ENCODE measurements around the gene ACOT7.

The ACOT7 gene

DNA sequence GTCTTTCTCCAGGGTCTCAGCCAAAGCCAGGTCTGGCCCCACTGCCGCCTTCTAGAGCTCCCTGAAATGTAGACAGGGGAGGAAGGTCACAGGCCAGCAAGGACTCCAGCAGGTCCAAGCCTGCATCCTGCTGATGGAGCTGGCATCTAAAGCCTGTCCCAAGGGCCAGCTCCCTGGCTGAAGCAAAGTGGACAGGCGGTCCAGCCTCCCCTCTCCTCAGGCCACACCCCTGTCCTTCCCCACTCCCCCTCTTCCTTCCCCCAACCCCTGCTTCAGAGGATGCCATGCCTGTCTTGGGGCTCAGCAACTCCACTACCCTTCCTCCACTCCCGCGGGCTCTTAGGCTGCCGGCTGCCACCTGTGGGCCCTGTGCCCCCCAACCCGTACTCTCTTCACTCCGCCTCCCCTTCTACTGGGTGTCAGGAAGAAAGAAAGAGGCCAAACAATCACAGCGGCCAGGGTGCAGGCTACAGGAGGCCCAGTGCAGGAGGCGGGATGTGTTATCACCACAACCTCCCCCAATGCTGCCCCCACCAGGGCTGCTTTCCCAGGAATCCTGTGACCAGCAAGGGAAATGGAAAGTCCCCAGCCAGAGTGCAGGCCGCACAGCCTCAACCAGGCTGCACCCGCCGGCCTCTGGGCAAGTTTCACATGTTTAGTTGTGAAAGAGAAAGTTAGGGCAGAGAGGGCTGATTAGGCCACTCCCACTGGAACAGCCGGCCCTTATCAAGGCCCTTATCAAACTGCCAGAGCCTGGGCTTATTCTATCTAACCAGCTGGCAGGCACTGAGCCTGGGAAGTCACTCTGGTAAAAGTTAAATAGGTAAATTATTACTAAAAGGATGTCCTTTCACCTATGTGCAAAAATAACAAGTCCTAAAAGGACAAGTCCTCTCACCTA is 34.1 kb downstream of the ACOT7 start:
- no peak for DNase-seq

- DNase-seq, result no peak
Observed at GRCh38 chr1:6358757-6359201, 34.8 kb downstream of the ACOT7 start.

DNA sequence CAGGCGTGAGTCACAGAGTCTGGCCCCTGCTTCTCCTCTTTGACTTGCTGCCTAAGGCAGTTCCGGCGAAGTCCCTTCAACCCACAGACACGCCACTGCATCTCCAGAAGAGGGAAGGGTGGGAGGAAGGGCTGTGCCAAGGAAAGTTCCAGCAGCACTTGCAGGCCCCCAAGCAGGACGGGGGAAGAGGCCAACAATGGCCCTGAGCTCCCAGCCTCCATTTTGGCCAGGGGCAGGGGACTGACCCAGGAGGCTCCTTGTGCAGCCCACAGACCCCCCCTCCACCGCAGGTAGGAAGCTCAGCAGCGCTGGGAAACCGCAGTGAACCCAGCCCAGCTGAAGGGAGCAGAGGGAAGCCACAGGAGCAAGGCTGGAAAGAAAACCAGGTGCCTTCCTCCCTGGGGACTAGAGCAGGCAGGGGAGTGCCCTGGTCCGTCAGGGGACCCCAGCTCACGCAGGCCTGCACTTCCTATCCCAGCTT is 35.4 kb downstream of the ACOT7 start:
- DNase-seq, result no peak

- DNase-seq, result no peak
Observed at GRCh38 chr1:6357243-6357936, 36.2 kb downstream of the ACOT7 start.

GRCh38 chr1:6355621-6356020 is 37.9 kb downstream of the ACOT7 start:
- DNase-seq, result no peak

DNA sequence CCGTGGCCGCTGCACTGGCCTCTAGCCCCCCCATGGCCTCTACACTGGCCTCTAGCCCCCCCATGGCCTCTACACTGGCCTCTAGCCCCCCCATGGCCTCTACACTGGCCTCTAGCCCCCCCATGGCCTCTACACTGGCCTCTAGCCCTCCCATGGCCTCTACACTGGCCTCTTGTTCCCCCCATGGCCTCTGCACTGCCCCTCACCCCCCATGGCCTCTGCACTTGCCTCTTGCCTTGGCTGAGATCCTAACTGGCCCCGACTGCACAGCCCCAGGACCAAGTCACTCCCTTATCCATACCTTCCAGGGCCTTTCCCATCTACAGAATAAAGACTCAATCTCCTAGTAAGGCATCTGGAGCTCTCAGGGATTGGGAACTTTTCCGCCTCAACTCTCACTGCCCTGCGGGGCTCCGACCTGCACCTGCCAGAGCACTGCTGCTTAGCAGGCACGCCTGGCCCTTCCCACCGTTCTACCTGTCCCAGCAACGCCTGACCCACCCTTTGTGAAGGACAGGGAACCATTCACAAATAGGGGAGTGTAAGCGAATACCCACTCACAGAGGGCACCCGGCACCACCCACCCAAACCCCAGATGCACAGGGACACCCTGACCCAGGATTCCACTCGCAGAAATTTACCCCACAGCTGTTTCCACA is 38.8 kb downstream of the ACOT7 start:
- no peak for DNase-seq

DNA sequence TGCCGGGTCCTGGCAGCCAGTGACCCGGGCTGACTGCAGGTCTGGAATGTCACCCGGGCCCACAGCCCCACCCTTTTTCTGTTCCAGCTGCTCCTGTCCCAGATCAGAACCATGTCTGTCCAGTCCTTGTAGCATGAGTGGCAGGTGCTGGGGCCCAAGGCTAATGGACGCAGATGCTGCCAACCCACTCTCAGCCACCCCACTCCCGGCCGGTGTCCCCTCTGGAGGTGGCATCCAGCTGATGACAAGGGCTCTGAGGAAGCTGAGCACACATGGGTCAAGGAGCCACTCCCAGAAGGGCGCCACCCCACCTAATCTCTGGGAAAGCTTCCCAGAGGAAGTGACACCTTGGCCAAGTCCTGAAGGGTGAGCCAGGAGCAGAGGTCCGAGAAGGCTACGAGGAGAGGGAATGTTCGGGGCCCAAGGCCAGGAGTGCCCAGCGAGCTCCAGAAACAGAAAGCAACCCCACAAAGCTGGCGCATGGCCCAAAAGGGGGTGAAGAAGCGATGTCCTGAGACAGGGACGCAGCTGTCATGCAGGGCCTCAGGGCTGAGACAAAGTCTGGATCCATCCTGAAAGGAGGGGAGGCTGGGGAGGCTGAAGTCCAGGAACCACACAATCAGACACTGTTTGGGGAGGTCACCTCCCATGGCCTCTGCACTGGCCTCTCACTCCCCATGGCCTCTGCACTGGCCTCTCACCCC is 39.5 kb downstream of the ACOT7 start:
- no peak for DNase-seq

- DNase-seq, result no peak
Observed at GRCh38 chr1:6353619-6353954, 40.0 kb downstream of the ACOT7 start.

- DNase-seq, result no peak
Observed at GRCh38 chr1:6352138-6352563, 41.4 kb downstream of the ACOT7 start.

- DNase-seq, result no peak
Observed at GRCh38 chr1:6351480-6352137, 42.0 kb downstream of the ACOT7 start.

DNA sequence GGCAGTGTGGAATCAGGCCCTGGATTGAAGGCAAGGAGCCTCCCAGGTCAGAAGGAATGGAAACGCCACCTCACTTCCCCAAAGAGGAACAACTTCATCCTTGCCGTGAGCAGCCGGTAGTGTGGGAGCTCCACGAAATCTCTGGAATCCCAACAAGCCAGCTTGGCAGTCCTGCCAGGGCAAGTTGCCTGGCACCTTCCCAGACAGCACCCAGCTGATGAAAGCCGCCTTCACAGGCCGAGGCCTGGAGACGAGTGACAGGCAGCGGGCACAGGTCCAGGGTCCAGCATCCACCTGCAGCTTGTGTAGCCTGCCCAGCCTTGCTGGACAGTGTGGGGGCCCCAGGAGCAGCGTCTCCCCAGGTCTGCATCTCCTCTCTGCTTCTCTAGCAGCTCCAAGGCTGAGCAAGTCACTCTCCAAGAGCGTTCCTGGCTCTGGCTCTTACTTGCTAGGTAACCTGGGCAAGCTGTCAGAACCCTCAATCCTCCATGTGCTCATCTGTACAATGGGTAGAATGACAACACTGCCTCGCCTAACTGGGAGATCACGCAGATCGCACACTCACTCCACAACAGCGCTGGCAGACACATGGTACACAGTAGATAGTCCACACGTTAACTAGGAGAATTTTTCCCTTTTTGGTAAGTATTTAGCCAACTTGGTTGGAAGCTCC is 43.0 kb downstream of the ACOT7 start:
- DNase-seq, result no peak

DNA sequence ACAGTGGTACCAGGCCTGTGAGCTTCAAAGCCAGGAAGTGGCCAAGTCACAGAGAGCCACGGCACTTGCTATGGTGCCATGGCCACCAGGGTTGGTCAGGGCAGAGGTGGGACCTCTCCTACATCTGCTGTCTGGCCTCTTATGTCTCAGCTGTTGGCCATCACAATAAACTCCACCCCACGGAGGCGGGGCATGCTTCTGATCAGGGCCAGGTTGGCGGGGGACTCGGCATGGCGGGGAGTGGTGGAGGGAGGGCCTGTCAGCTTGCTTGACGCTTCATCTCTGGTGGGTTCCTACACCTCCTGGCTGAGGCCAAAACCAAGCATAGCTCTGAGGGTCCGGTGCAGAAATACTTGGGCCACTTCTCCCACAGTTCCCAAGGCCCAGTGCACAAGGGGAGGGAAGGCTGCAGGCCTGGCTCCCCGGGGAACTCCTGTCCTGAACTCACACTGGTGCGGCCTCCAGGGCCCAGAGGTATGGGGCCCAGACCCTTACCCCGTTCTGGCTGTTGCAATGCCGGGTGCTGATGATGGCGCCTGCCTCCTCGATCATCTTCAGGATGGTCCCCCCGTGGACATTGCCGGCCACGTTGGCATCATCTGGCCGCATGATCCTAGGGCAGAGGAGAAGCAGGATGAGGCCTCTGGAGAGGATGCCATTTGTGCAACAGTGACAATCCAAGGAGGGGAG is 44.2 kb downstream of the ACOT7 start:
- DNase-seq, result no peak

DNA sequence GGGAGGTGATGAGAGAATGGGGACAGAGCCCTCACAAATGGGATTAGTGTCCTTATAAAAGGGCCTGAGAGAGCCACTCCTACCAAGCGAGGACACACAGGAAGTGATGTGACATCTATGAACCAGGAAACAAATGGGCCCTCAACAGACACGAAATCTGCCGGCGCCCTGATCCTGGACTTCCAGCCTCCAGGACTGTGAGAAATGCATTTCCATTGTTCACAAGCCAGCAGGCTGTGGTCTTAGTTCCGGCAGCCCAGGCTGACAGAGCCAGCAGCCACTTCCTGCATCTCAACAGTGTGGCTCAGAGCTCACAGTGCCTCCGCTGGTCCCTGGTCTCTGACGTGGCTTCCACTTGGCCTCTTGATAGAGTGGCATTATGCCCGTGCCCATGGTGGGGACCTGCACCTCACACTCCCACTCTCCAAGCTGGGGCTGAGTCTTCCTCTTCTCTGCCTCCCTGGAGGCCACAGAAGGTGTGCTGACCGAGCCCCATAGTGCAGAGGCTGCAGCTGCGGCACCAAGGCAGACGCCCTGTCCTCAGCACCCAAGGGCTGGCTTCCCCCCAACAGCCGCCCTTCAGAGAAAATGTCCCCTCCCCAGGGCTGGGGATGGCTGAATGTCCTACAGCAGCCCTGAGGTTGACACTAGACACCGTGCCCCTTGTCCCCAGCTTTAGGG is 44.9 kb downstream of the ACOT7 start:
- peak; percentile 43 for DNase-seq

DNA sequence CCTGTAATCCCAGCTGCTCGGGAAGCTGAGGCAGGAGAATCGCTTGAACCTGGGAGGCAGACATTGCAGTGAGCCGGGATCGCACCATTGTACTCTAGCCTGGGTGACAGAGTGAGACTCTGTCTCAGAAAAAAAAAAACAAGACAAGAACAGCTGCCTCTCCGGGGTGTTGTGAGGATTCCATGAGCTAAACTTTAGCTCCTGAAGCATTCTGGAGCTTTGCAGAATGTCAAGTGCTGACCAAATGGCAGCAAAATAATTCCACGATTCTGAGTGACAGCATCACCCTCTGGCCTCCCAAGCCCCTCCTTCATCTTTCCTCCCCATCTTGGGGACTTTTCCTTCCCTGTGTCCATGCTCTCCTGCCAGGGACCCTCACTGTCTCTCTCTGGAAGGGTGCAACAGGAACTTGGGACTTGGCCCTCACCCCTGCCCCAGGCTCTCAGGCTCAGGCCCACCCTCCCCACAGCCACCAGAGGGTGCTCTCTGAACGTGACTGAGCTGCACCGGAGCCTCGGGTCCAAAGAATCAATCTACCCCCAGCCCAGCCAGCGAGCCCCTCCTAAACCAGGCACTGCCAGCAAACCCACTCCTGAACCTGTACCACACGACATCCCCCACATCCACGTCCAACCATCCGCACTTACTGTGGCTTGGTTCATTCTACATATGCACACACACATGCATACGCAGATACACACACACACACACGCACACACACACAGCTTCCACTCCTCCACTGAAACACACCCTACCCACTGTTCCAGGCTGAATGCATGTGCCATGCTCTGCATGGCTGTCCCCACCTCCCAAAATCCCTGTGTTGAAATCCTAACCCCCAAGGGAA is 45.7 kb downstream of the ACOT7 start:
- DNase-seq, result no peak

DNA sequence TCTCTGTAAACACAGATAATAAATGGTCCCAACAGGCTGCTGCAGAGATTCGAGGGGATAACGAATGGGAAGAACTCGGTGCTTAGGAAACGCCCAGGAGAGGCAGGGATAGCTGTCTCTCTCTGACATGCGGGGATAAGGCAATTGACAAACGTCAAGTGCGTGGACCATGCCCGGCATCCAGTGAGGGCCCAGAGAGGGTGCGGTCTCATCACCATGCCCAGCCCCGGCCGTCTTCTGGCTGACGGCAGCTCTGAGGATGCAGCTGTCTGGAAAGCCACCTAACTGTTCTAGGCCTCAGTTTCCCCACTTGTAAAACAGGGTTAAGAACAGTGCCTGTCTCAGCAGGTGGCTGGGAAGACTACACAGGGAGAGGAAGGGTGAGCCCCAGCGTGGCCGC is 48.1 kb downstream of the ACOT7 start:
- DNase-seq, result no peak

DNA sequence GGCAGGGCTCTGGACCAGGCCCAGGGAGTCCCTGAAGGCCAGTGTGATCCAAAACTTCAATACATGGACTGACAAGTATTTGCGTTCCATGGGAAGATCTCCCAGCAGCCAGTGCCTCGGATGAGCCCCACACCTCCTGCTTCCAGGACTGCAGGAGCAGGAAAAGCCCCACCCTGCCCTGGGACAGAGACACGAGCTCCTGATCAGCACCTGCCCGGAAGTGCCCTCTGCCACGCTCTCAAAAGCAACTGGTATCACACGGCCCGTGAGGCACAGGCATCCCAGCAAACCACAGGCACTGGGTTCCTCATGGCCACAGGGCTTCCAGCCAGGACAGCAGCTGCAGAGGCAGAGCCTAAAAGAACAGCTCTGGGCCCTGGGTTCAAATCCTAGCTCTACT is 48.6 kb downstream of the ACOT7 start:
- no peak for DNase-seq

DNA sequence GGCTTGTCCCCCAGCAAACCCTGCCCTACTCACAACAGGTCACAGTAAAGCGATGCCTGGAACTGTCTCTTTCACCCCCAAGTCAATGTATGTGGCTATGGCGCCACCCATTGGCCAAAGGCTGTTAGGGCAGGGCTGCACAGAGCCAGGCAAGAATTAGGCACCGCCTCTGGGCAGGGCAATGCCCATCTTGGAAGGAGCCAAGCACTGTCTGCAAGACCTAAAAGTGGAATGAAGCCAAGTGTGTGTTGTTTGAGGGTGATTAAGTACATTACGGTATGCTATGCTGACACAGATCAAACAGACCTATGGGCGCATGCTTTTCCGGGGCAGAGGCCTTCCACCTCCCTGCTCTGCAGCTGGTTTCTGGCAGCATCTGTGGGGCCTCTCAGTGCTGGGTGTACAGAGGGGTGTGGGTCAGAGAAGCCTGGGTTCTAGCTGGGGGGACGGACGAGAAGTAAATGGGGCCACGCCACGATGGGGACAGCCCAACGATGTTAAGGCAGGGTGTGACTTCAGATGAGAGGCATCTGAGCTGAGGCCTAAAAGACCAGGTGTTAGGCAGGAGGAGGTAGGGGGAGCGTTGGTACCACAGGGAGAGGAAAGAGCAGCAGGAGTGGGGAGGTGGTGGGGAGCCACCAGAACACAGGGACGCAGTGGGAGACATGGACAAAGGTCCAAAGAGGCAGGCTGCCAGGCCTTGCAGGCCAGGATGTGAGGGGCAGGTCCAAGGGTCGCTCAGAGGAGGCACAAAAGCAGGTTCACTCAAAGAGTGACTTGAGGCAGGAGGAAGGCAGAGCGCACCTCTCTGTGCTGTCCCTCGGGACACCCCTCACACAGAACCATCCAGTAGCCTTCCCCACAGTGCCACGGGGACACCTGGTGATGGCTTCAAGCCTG is 49.8 kb downstream of the ACOT7 start:
- peak; percentile 86 for DNase-seq

DNA sequence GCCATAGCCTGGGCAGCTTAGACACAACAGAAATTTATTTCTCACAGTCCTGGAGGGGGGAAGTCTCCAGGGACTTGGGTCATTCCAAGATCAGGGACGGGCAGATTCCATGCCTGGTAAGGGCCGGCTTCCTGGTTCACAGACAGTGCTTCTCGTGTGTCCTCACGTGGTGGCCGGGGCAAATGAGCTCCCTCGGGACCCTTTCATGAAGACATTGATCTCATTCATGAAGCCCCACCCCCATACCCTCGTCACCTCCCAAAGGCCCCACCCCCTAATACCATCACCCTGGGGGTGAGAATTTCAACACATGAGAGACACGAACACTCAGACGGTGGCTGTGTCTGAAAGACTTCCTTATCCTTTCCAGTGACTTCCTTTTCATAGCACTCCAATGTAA is 51.5 kb downstream of the ACOT7 start:
- DNase-seq, result no peak

DNA sequence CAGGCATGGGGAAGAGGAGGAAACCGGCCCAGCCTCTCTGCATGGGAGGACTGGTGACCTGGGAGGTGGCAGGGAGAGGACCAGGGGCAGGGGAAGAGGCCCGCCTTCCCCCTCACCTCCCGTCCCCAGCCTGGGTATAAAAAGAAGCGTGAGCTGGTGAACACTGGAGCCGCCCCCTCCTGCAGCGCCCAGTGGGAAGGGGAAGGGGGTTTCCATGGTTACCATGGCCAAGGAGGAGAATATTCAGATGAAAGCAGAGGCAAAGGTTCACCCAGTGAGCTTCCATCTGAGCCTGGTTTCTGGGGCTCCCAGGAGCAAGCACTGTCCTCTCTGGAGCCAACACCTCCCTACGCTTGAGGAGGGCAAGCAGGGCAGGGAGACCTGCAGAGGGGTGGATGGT is 54.9 kb downstream of the ACOT7 start:
- DNase-seq, result no peak
